ENCODE measurements around the gene GNB1L.

Gene GNB1L

DNA sequence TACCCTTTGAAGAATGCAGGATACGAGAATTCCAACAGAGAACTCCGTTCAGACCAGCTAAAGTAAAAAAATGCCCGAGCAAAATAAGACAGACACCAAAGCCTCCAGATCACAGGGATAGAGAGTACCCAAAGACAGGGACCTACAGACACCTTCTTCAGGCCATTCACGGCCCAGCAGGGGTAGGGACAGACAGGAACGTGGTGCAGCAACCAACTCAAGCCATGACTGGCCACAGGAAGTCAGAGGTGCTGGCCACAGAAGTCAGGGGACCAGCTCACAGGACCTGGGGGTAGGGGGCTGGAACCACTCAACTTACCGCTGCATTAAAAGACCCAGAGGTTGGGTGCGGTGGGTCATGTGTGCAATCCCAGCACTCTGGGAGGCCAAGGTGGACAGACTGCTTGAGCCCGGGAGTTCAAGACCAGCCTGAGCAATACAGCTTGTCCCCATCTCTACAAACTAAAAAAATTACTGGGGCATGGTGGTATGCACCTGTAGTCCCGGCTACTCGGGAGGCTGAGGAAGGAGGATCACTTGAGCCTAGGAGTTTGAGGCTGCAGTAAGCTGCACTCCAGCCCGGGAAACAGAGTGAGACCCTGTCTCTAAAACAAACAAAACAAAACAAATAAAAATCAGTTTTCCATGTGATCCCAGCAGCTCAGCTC, 47.0 kb upstream of the GNB1L start:
- TF ChIP-seq, protein P1, sequence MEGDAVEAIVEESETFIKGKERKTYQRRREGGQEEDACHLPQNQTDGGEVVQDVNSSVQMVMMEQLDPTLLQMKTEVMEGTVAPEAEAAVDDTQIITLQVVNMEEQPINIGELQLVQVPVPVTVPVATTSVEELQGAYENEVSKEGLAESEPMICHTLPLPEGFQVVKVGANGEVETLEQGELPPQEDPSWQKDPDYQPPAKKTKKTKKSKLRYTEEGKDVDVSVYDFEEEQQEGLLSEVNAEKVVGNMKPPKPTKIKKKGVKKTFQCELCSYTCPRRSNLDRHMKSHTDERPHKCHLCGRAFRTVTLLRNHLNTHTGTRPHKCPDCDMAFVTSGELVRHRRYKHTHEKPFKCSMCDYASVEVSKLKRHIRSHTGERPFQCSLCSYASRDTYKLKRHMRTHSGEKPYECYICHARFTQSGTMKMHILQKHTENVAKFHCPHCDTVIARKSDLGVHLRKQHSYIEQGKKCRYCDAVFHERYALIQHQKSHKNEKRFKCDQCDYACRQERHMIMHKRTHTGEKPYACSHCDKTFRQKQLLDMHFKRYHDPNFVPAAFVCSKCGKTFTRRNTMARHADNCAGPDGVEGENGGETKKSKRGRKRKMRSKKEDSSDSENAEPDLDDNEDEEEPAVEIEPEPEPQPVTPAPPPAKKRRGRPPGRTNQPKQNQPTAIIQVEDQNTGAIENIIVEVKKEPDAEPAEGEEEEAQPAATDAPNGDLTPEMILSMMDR (IDR thresholded peaks at IDR 0.05) = no peak
- Histone ChIP-seq H3K36me3 (peaks cover 44% of the 10 kb centered on the region), H3K9me3 (no peaks in the 10 kb centered on the region), H3K4me3 (ENCODE audit: low read depth in 1 of 2, low read length in 1 of 2) (no peak overlapping the region), H3K4me1 (ENCODE audit: control insufficient read depth in 1 of 2, insufficient read depth in 1 of 2, low read depth in 1 of 2, low read length in 1 of 2) (no peaks in the 10 kb centered on the region), H3K27me3 (no peaks in the 10 kb centered on the region), H3K27ac (no peak overlapping the region)

- H3K4me1 ChIP-seq (ENCODE audit: control insufficient read depth in 1 of 2, insufficient read depth in 1 of 2, low read depth in 1 of 2, low read length in 1 of 2) = no peaks in the 10 kb centered on the region
- H3K4me3 ChIP-seq (ENCODE audit: low read depth in 1 of 2, low read length in 1 of 2) = no peak overlapping the region
- H3K27me3 ChIP-seq = no peaks in the 10 kb centered on the region
- H3K9me3 ChIP-seq = no peaks in the 10 kb centered on the region
- peaks cover 39% of the 10 kb centered on the region for H3K36me3 ChIP-seq
- H3K27ac ChIP-seq = no peak overlapping the region
- TF ChIP-seq, protein P1 (IDR thresholded peaks at IDR 0.05) = no peak
Measured at GRCh38 chr22:19900707-19901436, 46.2 kb upstream of the GNB1L start.

- TF ChIP-seq, protein P1 (IDR thresholded peaks at IDR 0.05) = no peak
- no peak overlapping the region for H3K27ac ChIP-seq
- no peaks in the 10 kb centered on the region for H3K9me3 ChIP-seq
- no peak overlapping the region for H3K4me3 ChIP-seq (ENCODE audit: low read depth in 1 of 2, low read length in 1 of 2)
- no peaks in the 10 kb centered on the region for H3K4me1 ChIP-seq (ENCODE audit: control insufficient read depth in 1 of 2, insufficient read depth in 1 of 2, low read depth in 1 of 2, low read length in 1 of 2)
- no peaks in the 10 kb centered on the region for H3K27me3 ChIP-seq
- H3K36me3 ChIP-seq = peaks cover 47% of the 10 kb centered on the region
Measured at GRCh38 chr22:19898831-19899567, 44.3 kb upstream of the GNB1L start.

DNA sequence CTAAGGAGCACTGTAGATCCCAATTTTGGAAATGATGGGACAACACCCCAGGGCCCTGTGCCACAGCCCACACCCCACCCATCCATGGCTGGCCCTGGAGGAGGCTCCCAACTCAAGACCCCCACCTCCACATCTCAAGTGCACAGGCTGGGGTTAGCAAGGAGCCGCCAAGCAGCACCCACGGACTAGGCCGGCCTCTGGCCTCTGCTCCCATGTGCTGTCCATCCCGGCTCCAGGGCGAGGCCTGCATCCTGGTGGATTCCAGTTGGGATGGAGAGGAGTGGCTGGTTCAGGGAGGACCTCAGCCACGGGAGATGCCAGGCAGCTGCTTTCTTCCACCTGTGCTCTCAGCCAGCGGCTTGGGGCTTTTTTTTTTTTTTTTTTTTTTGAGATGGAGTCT, 43.5 kb upstream of the GNB1L start:
- TF ChIP-seq, protein P1 (IDR thresholded peaks at IDR 0.05) = no peak
- Histone ChIP-seq H3K27me3 (no peaks in the 10 kb centered on the region), H3K36me3 (peaks cover 49% of the 10 kb centered on the region), H3K4me1 (ENCODE audit: control insufficient read depth in 1 of 2, insufficient read depth in 1 of 2, low read depth in 1 of 2, low read length in 1 of 2) (no peaks in the 10 kb centered on the region), H3K4me3 (ENCODE audit: low read depth in 1 of 2, low read length in 1 of 2) (no peak overlapping the region), H3K9me3 (no peaks in the 10 kb centered on the region), H3K27ac (no peak overlapping the region)

- H3K27me3 ChIP-seq = no peaks in the 10 kb centered on the region
- H3K36me3 ChIP-seq = peaks cover 49% of the 10 kb centered on the region
- TF ChIP-seq, protein P1 (IDR thresholded peaks at IDR 0.05) = no peak
- H3K4me3 ChIP-seq (ENCODE audit: low read depth in 1 of 2, low read length in 1 of 2) = no peak overlapping the region
- no peak overlapping the region for H3K27ac ChIP-seq
- no peaks in the 10 kb centered on the region for H3K9me3 ChIP-seq
- H3K4me1 ChIP-seq (ENCODE audit: control insufficient read depth in 1 of 2, insufficient read depth in 1 of 2, low read depth in 1 of 2, low read length in 1 of 2) = no peaks in the 10 kb centered on the region
Measured at GRCh38 chr22:19897726-19898125, 43.1 kb upstream of the GNB1L start.
